Middle frontal gyrus (tissue), 1 donor: ENCODE results near the gene ANO1.
"Not testable (repeated sequence)": the region's sequence is repeated elsewhere in the genome, so short reads cannot be mapped to it uniquely, and the experiment has no call there.

Experiments
- DNase-seq: peaks from one replicate; pipeline ENCODE4 v3.0.0-alpha.2; 2015; ENCODE audit warnings: low spot score; ENCODE audit errors: extremely low spot score

Gene ANO1

DNA sequence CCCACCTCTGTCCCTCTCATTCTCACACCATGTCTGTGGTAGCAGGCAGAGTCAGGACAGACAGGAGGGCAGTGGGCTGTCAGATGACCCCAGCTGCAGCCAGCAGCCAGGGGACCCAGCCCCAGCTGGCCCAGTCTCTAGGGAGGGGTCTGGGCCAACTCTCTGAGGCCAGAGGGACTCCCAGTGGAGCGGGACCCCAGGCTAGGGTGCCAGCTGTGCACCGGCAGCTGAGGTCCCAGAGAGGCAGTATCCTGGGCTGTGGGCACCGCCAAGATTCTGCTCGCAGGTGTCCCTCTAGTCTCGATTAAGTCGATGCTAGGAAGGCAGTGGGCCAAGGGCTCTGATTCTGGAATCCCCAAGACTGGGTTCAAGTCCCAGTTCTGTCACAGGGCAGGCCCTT is 108.3 kb downstream of the ANO1 start:
- DNase-seq = no peak

DNA sequence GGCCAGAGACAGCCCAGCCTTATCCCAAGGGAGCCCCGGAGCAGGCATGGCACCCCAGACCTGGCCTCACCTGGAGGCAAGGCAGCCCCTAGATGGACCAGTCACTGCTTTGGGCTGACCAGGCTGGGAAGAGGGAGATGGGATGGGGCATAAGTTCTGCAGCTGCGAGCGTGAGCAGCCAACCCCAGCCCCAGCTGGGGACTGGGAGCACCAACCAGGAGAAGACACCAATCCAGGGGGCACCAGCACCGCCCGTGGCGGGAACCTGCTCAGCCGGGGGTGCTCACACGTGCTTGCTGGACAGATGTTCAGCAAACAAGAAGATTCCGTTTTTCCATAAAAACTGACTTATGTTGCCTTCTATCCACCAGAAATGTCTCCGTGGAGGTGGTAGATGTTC is 108.8 kb downstream of the ANO1 start:
- no peak for DNase-seq

DNA sequence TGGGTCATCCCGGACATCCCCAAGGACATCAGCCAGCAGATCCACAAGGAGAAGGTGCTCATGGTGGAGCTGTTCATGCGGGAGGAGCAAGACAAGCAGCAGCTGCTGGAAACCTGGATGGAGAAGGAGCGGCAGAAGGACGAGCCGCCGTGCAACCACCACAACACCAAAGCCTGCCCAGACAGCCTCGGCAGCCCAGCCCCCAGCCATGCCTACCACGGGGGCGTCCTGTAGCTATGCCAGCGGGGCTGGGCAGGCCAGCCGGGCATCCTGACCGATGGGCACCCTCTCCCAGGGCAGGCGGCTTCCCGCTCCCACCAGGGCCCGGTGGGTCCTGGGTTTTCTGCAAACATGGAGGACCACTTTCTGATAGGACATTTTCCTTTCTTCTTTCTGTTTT is 109.7 kb downstream of the ANO1 start:
- DNase-seq = no peak

DNA sequence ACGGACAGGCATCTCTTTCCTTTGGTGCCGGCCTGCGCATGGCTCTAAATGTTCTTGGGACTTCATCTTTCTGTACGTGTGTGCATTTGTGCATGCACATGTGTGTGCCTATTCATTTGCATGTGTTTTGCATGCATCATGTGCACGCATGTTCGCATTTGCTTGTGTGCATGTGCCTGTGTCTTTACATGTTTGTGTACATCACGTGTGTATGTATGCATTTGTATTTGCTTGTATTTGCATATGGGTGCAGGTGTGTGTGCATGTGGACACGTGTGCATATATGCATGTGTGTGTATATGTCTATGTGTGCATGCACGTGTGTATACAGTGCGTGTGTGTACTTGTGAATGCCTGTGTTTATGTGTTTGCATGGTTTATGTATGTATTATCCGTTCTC is 111.5 kb downstream of the ANO1 start:
- no peak for DNase-seq

DNA sequence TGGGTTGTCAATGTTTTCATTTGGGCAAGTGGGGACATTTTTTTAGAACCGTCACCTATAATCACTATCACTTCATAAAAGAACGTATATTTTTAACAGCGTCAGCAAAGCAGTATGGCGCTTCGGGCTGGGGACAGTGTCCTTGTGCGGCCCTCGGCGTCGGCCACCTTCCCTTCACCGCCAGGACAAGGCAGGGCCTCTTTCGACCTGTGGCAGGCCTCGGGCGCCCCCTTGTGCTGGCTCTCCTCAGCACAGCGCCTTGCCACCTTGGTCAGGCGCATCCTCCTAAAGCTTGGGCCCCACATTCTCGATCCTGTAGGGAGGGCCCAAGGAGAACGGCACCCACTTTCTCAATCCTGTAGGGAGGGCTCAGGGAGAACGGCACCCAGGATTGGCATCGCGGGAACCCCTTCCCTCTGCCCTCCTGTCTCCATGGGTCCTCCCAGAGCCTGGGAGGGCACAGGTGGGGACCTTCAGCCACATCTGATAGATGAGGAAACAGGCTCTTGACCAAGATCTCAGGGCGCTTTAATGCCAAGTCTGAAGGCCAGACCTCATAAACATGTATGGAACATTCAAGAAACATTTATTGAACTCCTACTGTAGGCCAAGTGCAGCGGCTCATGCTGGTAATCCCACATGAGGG is 113.5 kb downstream of the ANO1 start:
- no peak for DNase-seq

DNA sequence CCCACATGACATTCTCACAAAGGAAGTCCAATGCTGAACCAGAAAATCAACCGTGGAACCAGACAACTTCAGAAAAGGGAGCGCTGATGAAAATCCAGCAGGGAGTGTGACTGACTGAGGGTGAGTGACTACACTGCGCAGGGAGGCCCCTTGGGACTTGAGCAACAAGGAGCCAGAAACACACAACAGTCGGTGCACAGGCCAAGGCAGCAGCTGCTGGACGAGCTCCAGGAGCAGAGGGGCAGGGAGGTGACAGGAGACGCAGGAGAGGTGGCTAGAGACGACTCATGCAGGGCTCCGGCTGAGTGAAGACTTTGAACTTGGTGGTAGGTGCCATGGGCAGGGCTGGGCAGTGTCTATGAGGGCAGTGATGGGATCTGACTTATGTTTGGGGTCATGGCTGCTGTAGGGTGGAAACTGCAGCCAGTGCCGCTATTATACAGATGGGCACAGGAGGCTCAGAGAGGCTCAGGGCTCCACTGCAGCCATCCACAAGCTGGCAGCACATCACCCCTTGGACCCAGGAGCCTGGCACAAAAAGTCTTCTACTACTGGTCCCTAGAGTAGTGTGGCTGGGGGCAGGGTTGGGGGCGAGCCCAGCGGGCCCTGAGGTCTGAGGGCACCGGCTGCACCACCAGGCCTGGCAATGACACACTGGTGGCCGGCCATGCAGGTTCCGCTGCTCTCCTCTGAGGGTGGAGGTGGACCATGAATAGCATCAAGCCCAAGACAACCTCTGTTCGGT is 114.7 kb downstream of the ANO1 start:
- no peak for DNase-seq

DNA sequence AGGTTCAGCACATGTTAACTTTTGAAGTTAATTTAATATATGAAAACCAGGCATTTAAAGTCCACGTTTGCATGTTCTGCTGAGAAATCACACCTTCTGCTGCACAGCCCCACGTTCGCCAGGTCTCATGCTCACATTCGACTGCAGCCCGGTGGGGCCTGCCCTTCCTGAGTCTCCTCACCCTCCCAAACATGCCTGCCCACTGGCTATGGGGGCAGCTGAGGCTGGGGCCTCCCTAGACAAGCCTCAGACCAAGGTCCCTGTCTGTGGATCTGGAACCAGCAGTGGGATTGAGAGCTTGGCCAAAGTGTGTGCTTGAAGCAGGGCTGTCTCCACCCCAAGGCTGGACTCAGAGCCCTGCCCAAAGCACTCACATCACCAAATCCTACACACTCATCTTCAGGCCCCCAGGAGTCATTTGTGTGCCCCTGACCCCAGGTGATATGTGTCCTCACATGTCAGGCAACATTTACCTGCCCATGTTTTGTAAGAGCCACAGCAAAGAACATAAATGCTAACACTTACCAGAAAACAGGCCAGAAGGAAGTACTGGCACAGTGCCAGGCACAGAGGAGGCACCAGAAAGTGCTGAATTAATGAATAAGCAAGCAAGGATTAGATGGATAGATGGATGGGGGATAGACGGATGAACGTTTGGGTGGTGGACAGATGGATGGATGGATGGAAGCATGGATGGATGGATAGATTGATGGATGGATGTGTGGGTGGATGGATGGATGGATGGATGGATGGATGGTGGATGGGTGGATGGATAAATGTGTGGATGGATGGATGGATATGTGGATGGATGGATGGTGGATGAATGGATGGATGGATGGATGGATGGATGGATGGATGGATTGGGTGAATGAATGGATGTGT is 115.5 kb downstream of the ANO1 start:
- no peak for DNase-seq

DNA sequence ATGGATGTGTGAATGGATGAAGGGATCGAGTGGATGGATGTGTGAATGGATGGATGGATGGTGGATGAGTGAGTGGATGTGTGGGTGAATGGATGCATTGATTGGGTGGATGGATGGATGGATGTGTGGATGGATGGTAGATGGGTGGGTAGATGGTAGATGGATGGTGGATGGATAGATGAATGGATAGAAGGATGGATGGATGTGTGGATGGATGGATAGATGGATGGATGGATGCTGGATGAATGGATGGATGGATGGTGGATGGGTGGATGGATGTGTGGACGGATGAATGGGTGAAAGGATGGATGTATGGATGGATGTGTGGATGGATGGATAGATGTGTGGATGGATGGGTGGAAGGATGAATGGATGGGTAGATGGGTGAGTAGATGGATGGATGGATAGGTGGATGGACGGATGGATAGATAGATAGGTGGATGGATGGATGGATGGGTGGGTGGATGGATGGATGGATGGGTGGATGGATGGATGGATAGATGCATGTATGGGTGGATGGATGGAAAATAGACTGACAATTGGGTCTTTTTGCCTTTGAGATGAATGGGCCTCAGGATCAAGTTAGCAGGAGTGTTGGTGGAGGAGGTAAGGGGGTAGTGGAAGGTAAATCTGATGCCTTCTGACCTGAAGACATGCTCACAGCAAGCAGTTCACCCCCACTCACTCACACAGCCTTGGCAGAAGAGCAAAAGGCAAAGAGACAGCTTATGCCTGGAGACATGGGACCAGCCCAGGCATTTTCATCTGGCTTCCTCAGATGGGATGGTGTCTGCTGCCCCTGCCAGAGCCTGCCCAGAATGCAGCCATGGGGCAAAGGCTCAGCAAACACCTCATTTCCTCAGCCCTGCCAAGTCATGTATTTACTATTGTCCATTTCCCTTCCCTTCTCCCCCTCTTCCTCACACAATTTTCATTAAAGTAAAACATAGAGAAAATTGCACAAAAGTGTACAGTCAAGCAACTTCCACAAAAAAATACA is 117.0 kb downstream of the ANO1 start:
- no peak for DNase-seq

DNA sequence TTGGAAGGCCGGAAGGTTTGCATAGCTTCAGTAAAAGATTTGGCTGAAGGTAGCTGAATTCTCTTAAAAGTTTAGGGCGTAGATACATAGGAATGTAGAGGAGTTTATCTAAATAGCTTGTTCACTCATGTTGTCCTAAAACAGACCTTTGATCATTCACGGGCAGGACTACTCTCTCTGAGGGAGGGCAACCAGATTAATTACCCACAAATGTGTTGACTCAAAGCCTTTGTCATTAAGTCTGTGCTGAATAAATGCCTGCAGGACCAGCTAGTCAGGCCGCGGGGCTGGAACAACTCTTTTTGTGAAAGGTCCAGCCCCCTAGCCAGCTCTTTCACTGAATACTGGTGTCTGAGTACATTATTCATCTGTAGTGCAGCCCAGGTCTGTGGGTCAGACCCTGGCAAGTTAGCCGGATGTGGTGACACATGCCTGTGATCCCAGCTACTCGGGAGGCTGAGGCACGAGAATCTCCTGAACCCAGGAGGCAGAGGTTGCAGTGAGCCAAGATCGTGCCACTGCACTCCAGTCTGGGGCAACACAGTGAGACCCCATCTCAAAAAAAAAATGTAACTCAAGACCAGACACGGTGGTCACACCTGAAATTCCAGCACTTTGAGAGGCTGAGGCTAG is 122.2 kb downstream of the ANO1 start:
- DNase-seq = no peak

DNA sequence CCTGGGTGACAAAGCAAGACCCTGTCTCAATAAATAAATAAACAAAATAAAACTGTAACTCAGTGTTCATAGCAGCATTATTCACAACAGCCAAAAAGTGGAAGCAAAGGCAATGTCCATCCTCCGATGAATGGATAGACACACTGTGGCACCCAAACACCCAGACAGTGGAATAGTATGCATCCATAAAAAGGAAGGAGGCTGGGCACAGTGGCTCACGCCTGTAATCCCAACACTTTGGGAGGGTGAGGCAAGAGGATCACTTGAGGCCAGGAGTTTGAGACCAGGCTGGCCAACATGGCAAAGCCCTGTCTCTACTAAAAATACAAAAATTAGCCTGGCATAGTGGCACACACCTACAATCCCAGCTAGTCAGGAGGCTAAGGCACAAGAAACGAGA is 122.9 kb downstream of the ANO1 start:
- not testable (repeated sequence) for DNase-seq

DNA sequence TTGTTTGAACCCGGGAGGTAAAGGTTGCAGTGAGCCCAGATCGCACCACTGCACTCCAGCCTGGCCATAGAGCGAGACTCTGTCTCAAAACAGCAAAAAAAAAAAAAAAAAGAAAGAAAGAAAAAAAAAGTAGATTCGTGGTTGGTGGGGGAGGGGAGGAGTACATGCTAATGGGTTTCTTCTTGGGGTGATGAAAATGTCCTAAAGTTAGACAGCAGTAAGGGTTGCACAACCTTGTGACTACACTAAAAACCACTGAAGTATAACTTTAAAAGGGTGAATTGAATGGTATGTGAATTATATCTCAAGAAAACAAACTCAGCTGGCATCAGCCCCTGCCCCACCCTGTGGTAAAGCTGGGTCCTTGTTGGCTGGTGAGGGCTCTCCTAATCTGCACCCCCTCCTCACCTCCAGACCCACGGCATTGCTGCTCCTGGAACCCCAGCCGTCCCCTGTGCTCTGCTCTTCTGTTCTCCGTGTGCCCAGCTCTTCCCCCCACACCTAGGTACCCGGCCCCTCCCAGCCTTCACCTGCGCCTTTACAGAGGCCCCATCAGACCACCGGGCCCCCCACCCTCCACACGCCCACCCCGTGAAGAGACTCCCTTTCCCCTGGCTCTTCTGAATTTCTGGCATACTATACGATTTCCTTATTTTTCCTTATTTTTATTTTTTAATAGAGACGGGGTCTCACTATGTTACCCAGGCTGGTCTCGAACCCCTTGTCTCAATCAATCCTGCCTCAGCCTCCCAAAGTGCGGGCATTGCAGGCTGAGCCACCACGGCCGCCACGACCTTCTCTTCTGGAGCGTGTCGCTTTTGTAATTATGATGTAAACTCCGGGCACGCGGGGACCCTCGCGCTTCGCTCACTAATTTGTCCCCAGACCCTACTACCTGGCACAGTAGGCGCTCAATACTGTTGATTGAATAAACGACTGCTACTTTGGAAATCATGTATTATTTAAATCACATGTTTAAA is 124.1 kb downstream of the ANO1 start:
- no peak for DNase-seq

DNA sequence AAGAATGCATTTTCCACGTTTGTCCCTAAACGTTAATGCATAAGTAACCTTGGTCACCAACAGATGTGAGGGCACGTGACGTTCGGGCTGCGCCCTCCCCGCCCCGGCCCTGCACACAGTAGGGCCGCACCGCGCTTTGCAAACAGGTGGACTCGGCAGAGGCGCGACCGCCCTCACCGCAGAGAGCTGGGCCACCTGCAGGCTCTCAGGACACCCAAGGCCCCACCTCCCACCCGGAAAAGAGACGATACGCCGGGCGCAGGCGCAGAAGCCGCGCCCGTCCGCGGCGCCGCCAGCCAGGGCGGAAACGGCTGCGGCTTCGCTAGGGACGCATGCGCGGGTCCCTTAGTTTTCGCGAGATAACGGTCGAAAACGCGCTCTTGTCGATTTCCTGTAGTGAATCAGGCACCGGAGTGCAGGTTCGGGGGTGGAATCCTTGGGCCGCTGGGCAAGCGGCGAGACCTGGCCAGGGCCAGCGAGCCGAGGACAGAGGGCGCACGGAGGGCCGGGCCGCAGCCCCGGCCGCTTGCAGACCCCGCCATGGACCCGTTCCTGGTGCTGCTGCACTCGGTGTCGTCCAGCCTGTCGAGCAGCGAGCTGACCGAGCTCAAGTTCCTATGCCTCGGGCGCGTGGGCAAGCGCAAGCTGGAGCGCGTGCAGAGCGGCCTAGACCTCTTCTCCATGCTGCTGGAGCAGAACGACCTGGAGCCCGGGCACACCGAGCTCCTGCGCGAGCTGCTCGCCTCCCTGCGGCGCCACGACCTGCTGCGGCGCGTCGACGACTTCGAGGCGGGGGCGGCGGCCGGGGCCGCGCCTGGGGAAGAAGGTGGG is 125.0 kb downstream of the ANO1 start, which contains the start of gene FADD:
Gene FADD (plus strand): TSS at position 377 of the 831 bp plus-strand sequence. CDS start 164 bp downstream, at position 541.
- DNase-seq = peak; percentile 85

DNA sequence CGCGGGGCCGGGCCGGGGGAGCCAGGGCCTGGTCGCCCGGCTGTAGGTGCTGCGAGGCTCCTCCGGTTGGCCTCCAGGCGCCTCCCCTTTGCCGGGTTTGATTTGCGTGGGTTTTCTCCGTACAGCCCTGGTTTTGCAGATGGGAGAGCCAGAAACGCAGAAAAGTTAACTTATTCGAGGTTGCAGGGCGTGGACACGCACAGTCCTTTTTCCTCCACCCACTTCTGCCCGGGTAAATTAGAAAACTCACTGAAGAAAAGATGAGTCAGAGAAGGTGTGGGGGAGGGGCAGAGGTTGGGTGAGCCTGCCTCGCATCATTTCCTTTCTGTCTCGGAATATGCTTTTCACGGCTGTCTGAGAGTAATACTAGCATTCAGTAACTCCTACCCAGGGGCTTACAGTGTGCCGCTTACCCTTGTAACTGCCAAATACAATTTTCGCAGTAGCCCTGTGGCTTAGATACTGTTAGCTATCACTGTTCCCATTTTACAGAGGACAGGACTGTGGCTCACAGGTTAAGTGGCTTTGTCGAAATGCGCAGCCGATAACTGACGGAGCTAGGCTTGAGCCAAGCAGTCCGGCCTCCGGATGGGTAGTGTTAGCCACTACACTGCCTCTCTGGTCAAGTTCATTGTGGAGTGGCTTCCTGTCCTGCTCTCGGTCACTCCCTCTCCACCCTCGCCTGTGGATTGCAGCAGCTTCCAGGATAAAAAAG is 125.8 kb downstream of the ANO1 start:
- no peak for DNase-seq

DNA sequence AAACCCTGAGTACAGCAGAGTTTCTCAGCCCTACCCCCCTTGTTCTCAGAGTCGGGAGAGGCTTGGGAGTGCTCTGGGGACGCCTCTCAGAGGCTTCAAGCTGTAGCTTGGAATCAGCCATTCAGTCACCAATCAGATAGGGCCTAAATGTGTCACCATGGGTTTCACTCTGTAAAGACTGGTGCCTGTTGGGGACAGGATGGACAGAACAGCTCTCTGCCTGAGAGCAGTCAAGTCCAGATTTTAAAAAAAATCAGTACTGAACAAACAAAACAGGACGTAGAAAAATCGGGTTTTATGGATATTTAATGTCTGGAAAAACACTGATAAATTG is 126.3 kb downstream of the ANO1 start:
- DNase-seq = no peak

DNA sequence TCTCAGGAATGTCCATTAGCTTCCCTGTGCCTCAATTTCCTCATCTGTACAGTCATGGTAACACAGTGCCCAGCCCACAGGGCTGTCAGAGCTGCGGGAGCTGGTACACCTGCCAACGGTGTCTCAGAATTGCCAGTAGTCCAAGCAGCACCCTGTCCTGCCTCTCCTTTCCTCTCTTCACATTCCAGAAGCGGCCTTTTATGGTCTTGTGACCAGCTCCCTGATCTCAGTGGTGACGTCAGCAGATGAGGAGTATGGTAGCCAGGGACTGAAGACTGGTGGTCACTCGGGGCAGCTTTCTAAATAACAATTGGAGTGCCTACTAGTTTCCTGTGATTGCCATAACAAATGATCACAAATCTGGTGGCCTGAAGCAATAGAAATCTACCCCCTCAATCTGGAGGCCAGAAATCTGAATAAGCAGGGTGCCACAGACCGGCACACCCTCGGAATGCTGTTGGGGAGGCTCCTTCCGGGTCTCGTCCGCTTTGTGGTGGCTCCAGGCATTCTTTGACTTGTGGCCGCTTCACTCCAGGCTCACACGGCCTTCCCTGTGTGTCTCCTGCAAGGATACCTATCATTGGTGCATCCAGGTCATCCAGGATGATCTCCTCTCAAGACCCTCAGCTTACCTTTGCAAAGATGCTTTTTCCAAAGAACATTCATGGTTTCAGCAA is 127.1 kb downstream of the ANO1 start:
- DNase-seq = no peak

DNA sequence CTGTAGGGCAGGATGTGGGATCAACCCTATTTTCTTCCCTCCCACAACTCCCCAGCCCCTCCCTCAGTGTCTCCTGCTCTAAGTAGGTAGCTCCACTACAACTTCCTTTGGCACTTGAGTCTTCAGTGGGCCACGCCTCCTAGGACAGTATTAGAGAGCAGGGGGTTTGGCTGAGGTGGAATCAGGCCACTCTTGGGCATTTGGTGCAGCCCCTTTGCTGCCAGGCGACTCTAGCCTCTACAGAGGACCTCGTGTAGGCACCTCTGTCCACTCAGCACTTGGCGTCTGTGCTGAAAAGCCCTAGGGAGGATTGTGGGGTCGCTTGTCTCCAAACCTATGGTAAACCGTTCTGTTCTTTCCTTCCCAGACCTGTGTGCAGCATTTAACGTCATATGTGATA is 127.6 kb downstream of the ANO1 start:
- DNase-seq = no peak
